H9 (cell line): ENCODE measurements around the gene HSF2. TPM values are rescaled to one million over a fixed set of nuclear protein-coding genes. Genes with fewer than 3 reads are reported as not detected.

Experiments
- DNase-seq: peaks from one replicate; pipeline ENCODE4 v3.0.0-alpha.2; 2017
- H2AFZ ChIP-seq: one replicate; pipeline ENCODE4 v1.6.1; 2013; ENCODE audit warnings: mild to moderate bottlenecking, low read length, control low read depth, moderate library complexity
- H2AK5ac ChIP-seq: 2 replicates; pipeline ENCODE4 v1.6.1; 2013; ENCODE audit warnings: low read length, control low read depth, mixed read lengths; ENCODE audit not compliant: insufficient read length
- H2BK120ac ChIP-seq: one replicate; pipeline ENCODE4 v1.6.1; 2013; ENCODE audit warnings: low read depth, mild to moderate bottlenecking, low read length, control low read depth, inconsistent platforms; ENCODE audit not compliant: poor library complexity, severe bottlenecking
- H2BK12ac ChIP-seq: 2 replicates; pipeline ENCODE4 v1.6.1; 2013; ENCODE audit warnings: low read length, control low read depth, mixed read lengths, low read depth; ENCODE audit not compliant: insufficient read length
- H2BK15ac ChIP-seq: 2 replicates; pipeline ENCODE4 v1.6.1; 2013; ENCODE audit warnings: low read depth, low read length, control low read depth
- H2BK20ac ChIP-seq: one replicate; pipeline ENCODE4 v1.6.1; 2013; ENCODE audit warnings: low read depth, mild to moderate bottlenecking, low read length, control low read depth, inconsistent platforms; ENCODE audit not compliant: poor library complexity, severe bottlenecking
- H2BK5ac ChIP-seq: 2 replicates; pipeline ENCODE4 v1.6.1; 2013; ENCODE audit warnings: low read length, control low read depth, mixed read lengths; ENCODE audit not compliant: insufficient read length
- H3K14ac ChIP-seq: 2 replicates; pipeline ENCODE4 v1.6.1; 2013; ENCODE audit warnings: low read length, control low read depth; ENCODE audit not compliant: insufficient read depth
- H3K18ac ChIP-seq: 2 replicates; pipeline ENCODE4 v1.6.1; 2013; ENCODE audit warnings: low read depth, mild to moderate bottlenecking, mixed read lengths, low read length, control low read depth; ENCODE audit not compliant: insufficient read length
- H3K23ac ChIP-seq: 2 replicates; pipeline ENCODE4 v1.6.1; 2013; ENCODE audit warnings: low read length, control low read depth, mixed read lengths, low read depth; ENCODE audit not compliant: insufficient read length
- H3K23me2 ChIP-seq: 2 replicates; pipeline ENCODE4 v1.6.1; 2013; ENCODE audit warnings: low read depth, mild to moderate bottlenecking, mixed read lengths, low read length, control low read depth; ENCODE audit not compliant: insufficient read length, poor library complexity, severe bottlenecking
- H3K27ac ChIP-seq: 2 replicates; pipeline ENCODE4 v1.5.1; 2013; ENCODE audit warnings: low read length, control low read depth, mixed read lengths, low read depth; ENCODE audit not compliant: insufficient read length
- H3K27me3 ChIP-seq: 2 replicates; pipeline ENCODE4 v1.6.1; 2013; ENCODE audit warnings: low read length, control low read depth, inconsistent platforms; ENCODE audit not compliant: insufficient read depth
- H3K4ac ChIP-seq: 2 replicates; pipeline ENCODE4 v1.6.1; 2013; ENCODE audit warnings: low read depth, mild to moderate bottlenecking, control low read depth, inconsistent platforms, low read length, moderate library complexity
- H3K4me1 ChIP-seq: 2 replicates; pipeline ENCODE4 v1.6.1; 2013; ENCODE audit warnings: low read length, control low read depth, inconsistent platforms; ENCODE audit not compliant: insufficient read depth
- H3K4me2 ChIP-seq: 2 replicates; pipeline ENCODE4 v1.6.1; 2013; ENCODE audit warnings: low read length, control low read depth, mixed read lengths; ENCODE audit not compliant: insufficient read length, insufficient read depth
- H3K56ac ChIP-seq: 2 replicates; pipeline ENCODE4 v1.6.1; 2013; ENCODE audit warnings: low read depth, mild to moderate bottlenecking, mixed read lengths, low read length, control low read depth; ENCODE audit not compliant: insufficient read length
- H3K79me1 ChIP-seq: 2 replicates; pipeline ENCODE4 v1.6.1; 2013; ENCODE audit warnings: low read depth, mild to moderate bottlenecking, moderate library complexity, low read length, control low read depth, inconsistent platforms; ENCODE audit not compliant: insufficient read depth, poor library complexity, severe bottlenecking
- H3K79me2 ChIP-seq: 2 replicates; pipeline ENCODE4 v1.6.1; 2013; ENCODE audit warnings: low read length, control low read depth, inconsistent platforms; ENCODE audit not compliant: insufficient read depth
- H3K9ac ChIP-seq: 2 replicates; pipeline ENCODE4 v1.6.1; 2013; ENCODE audit warnings: low read length, control low read depth, mixed read lengths; ENCODE audit not compliant: insufficient read length; ENCODE audit errors: extremely low read depth
- H3K9me3 ChIP-seq: one replicate; pipeline ENCODE4 v1.6.1; 2013; ENCODE audit warnings: low read depth, low read length, inconsistent platforms; ENCODE audit not compliant: control insufficient read depth
- H3T11ph ChIP-seq: one replicate; pipeline ENCODE4 v1.6.1; 2013; ENCODE audit warnings: mild to moderate bottlenecking, low read length, control low read depth, inconsistent platforms
- H4K20me1 ChIP-seq: one replicate; pipeline ENCODE4 v1.6.1; 2013; ENCODE audit not compliant: control insufficient read depth, insufficient read length, insufficient read depth
- H4K5ac ChIP-seq: 2 replicates; pipeline ENCODE4 v1.6.1; 2013; ENCODE audit warnings: low read depth, mild to moderate bottlenecking, mixed read lengths, low read length, control low read depth; ENCODE audit not compliant: insufficient read length
- H4K8ac ChIP-seq: replicated peaks from 2 replicates; pipeline ENCODE4 v1.6.1; 2013; ENCODE audit warnings: low read length, control low read depth, mixed read lengths, low read depth; ENCODE audit not compliant: insufficient read length
- H4K91ac ChIP-seq: 2 replicates; pipeline ENCODE4 v1.6.1; 2013; ENCODE audit warnings: low read depth, mild to moderate bottlenecking, moderate library complexity, mixed read lengths, low read length, control low read depth; ENCODE audit not compliant: insufficient read length
- H3K27ac Mint-ChIP-seq, 3 experiments: 2 replicates in 2 of 3; 3 replicates in 1 of 3; pipeline ENCODE4 v1.8.0; 2020 to 2021; ENCODE audit warnings: mixed read lengths in 3 of 3, mild to moderate bottlenecking in 1 of 3, moderate library complexity in 1 of 3
- H3K27me3 Mint-ChIP-seq: 2 replicates; pipeline ENCODE4 v1.8.0; 2021; ENCODE audit warnings: low read depth, mild to moderate bottlenecking, moderate library complexity, mixed read lengths
- H3K36me3 Mint-ChIP-seq, 3 experiments: 2 replicates in 2 of 3; 3 replicates in 1 of 3; pipeline ENCODE4 v1.8.0; 2020 to 2021; ENCODE audit warnings: low read depth in 3 of 3, mixed read lengths in 3 of 3; ENCODE audit not compliant: insufficient read depth in 1 of 3
- H3K4me1 Mint-ChIP-seq, 2 experiments: 2 replicates each; pipeline ENCODE4 v1.8.0; 2020; ENCODE audit warnings: mixed read lengths in 2 of 2
- H3K4me3 Mint-ChIP-seq, 2 experiments: 2 replicates in 1 of 2; 3 replicates in 1 of 2; pipeline ENCODE4 v1.8.0; 2020 to 2021; ENCODE audit warnings: mild to moderate bottlenecking in 2 of 2, mixed read lengths in 2 of 2, moderate library complexity in 1 of 2
- H3K9me3 Mint-ChIP-seq, 2 experiments: 2 replicates in 1 of 2; 3 replicates in 1 of 2; pipeline ENCODE4 v1.8.0; 2020; ENCODE audit warnings: mild to moderate bottlenecking in 2 of 2, mixed read lengths in 2 of 2, moderate library complexity in 1 of 2
- WGBS: extraction: QIAGEN DNeasy Blood & Tissue Kit; methylation state at CpG from one replicate; pipeline ENCODE4 v1.1.7; 2013; ENCODE audit warnings: missing lambda C conversion rate, low lambda C conversion rate, mixed read lengths; ENCODE audit not compliant: insufficient read length; ENCODE audit errors: extremely low coverage; 5-methylcytosine and 5-hydroxymethylcytosine counted together
- total RNA-seq: library from RNA; stranded (reverse); gene quantifications from 2 replicates; pipeline ENCODE4 v1.2.1, GENCODE V29; 2021
- TF ChIP-seq, protein P1 (sequence below): fragments of 200-600 bp; sonication (generic); conservative IDR thresholded peaks from 3 replicates; pipeline ENCODE4 v1.8.0; 2021; ENCODE audit warnings: antibody characterized with exemption, mild to moderate bottlenecking

Gene HSF2
- total RNA-seq, 1 experiment from 2014 or later = 14.6 TPM

GRCh38 chr6:122393351-122393896 lies 6.0 kb upstream of the HSF2 start:
- H4K20me1 ChIP-seq = no peaks in the 10 kb centered on the region
- H3K27me3 Mint-ChIP-seq = peaks cover 91% of the 10 kb centered on the region
- H2BK120ac ChIP-seq = no peak overlapping the region
- H2BK15ac ChIP-seq = no peak overlapping the region
- no peak overlapping the region for H3K9ac ChIP-seq
- H4K8ac ChIP-seq = no peak overlapping the region
- H4K91ac ChIP-seq = no peak overlapping the region
- no peak overlapping the region for H2AFZ ChIP-seq
- H2BK5ac ChIP-seq = no peak overlapping the region
- no peak overlapping the region for H3K4me3 Mint-ChIP-seq
- no peaks in the 10 kb centered on the region for H3K23me2 ChIP-seq
- no CpG with 5 or more reads among the region's 8 CpGs for WGBS
- no peaks in the 10 kb centered on the region; a peak in 3 of 5 replicates for H3K9me3 Mint-ChIP-seq
- H3K56ac ChIP-seq = no peak overlapping the region
- H3K23ac ChIP-seq = no peak overlapping the region
- no peaks in the 10 kb centered on the region for H3K36me3 Mint-ChIP-seq
- peaks cover 5 to 6% of the 10 kb centered on the region in 2 experiments for H3K4me1 Mint-ChIP-seq
- no peak overlapping the region for H2AK5ac ChIP-seq
- H2BK12ac ChIP-seq = no peak overlapping the region
- no peak overlapping the region for H3K18ac ChIP-seq
- no peaks in the 10 kb centered on the region for H3K4me1 ChIP-seq
- no peak for DNase-seq
- H4K5ac ChIP-seq = no peak overlapping the region
- no peak overlapping the region for H3K27ac Mint-ChIP-seq
- no peak overlapping the region for H3K14ac ChIP-seq
- TF ChIP-seq, protein P1, sequence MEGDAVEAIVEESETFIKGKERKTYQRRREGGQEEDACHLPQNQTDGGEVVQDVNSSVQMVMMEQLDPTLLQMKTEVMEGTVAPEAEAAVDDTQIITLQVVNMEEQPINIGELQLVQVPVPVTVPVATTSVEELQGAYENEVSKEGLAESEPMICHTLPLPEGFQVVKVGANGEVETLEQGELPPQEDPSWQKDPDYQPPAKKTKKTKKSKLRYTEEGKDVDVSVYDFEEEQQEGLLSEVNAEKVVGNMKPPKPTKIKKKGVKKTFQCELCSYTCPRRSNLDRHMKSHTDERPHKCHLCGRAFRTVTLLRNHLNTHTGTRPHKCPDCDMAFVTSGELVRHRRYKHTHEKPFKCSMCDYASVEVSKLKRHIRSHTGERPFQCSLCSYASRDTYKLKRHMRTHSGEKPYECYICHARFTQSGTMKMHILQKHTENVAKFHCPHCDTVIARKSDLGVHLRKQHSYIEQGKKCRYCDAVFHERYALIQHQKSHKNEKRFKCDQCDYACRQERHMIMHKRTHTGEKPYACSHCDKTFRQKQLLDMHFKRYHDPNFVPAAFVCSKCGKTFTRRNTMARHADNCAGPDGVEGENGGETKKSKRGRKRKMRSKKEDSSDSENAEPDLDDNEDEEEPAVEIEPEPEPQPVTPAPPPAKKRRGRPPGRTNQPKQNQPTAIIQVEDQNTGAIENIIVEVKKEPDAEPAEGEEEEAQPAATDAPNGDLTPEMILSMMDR = no peak
- H3K9me3 ChIP-seq = no peaks in the 10 kb centered on the region
- peaks cover 63% of the 10 kb centered on the region for H3K27me3 ChIP-seq
- no peak overlapping the region for H3K4ac ChIP-seq
- no peak overlapping the region for H2BK20ac ChIP-seq
- no peaks in the 10 kb centered on the region for H3K79me2 ChIP-seq
- no peaks in the 10 kb centered on the region for H3K79me1 ChIP-seq
- no peak overlapping the region for H3K27ac ChIP-seq
- no peak overlapping the region for H3K4me2 ChIP-seq
- H3T11ph ChIP-seq = no peak overlapping the region
